GM19452 (cell line): ENCODE measurements around the gene HMCES.
A peak's percentile ranks its signal among the peaks of the same experiment; 100 is the strongest.

Source experiments
- ATAC-seq: cut with Tn5 transposase; IDR thresholded peaks from one replicate; pipeline ENCODE4 v1.9.1; 2021; ENCODE audit not compliant: unreplicated experiment

HMCES gene

GRCh38 chr3:129278439-129278965 lies at the start of gene HMCES:
HMCES (plus strand) TSS chr3:129278870; CDS start chr3:129279733, 863 bp downstream.
- peak; percentile 42 for ATAC-seq

GRCh38 chr3:129228891-129229585 lies 49.6 kb upstream of the HMCES start:
- no peak for ATAC-seq

GRCh38 chr3:129230311-129231019 lies 48.2 kb upstream of the HMCES start:
- ATAC-seq: no peak

- ATAC-seq: no peak
Observed at GRCh38 chr3:129231331-129232119, 47.1 kb upstream of the HMCES start.

- peak; percentile 94 for ATAC-seq
Observed at GRCh38 chr3:129233538-129233937, 45.1 kb upstream of the HMCES start.

GRCh38 chr3:129234441-129234840 lies 44.2 kb upstream of the HMCES start:
- no peak for ATAC-seq

- ATAC-seq: no peak
Observed at GRCh38 chr3:129235344-129235917, 43.2 kb upstream of the HMCES start.

GRCh38 chr3:129238945-129239705 lies 39.5 kb upstream of the HMCES start:
- no peak for ATAC-seq

GRCh38 chr3:129239991-129240390 lies 38.7 kb upstream of the HMCES start:
- ATAC-seq: no peak

GRCh38 chr3:129240436-129240835 lies 38.2 kb upstream of the HMCES start:
- ATAC-seq: no peak

- ATAC-seq: no peak
Observed at GRCh38 chr3:129245141-129245540, 33.5 kb upstream of the HMCES start.

GRCh38 chr3:129245641-129246306 lies 32.9 kb upstream of the HMCES start:
- ATAC-seq: peak; percentile 57

GRCh38 chr3:129246636-129247035 lies 32.0 kb upstream of the HMCES start:
- no peak for ATAC-seq

GRCh38 chr3:129248286-129248979 lies 30.2 kb upstream of the HMCES start:
- no peak for ATAC-seq

GRCh38 chr3:129249284-129250065 lies 29.2 kb upstream of the HMCES start, which contains the start of gene COPG1:
COPG1 (plus strand) TSS chr3:129249606; CDS start chr3:129249710, 104 bp downstream.
- ATAC-seq: peak; percentile 80

- ATAC-seq: no peak
Observed at GRCh38 chr3:129252748-129253147, 25.9 kb upstream of the HMCES start.

- no peak for ATAC-seq
Observed at GRCh38 chr3:129254536-129255230, 24.0 kb upstream of the HMCES start.

- no peak for ATAC-seq
Observed at GRCh38 chr3:129256270-129256669, 22.4 kb upstream of the HMCES start.
